ENCODE data around the gene ZFP62.
"Not testable (repeated sequence)": the region's sequence is repeated elsewhere in the genome, so short reads cannot be mapped to it uniquely, and the experiment has no call there.

ZFP62 gene

GRCh38 chr5:180828756-180829531 is 32.1 kb downstream of the ZFP62 start:
- DNase-seq, result not testable (repeated sequence)

GRCh38 chr5:180827374-180827773 is 33.7 kb downstream of the ZFP62 start:
- not testable (repeated sequence) for DNase-seq

- no peak for DNase-seq
Measured at GRCh38 chr5:180825768-180826525, 35.1 kb downstream of the ZFP62 start.

GRCh38 chr5:180824630-180825476 is 36.2 kb downstream of the ZFP62 start:
- no peak for DNase-seq

- no peak for DNase-seq
Measured at GRCh38 chr5:180823940-180824629, 37.0 kb downstream of the ZFP62 start.

GRCh38 chr5:180823346-180823745 is 37.7 kb downstream of the ZFP62 start:
- no peak for DNase-seq

GRCh38 chr5:180821538-180821937 is 39.5 kb downstream of the ZFP62 start:
- DNase-seq, result no peak

- no peak for DNase-seq
Measured at GRCh38 chr5:180820788-180821321, 40.2 kb downstream of the ZFP62 start.

- DNase-seq, result no peak
Measured at GRCh38 chr5:180818677-180819341, 42.3 kb downstream of the ZFP62 start.

GRCh38 chr5:180817893-180818674 is 43.0 kb downstream of the ZFP62 start:
- DNase-seq, result no peak

GRCh38 chr5:180816608-180817534 is 44.2 kb downstream of the ZFP62 start:
- DNase-seq, result no peak

GRCh38 chr5:180815293-180815917 is 45.7 kb downstream of the ZFP62 start:
- no peak for DNase-seq

- no peak for DNase-seq
Measured at GRCh38 chr5:180813420-180813819, 47.7 kb downstream of the ZFP62 start.

- DNase-seq, result no peak
Measured at GRCh38 chr5:180811623-180812124, 49.4 kb downstream of the ZFP62 start.

GRCh38 chr5:180810959-180811622 is 50.0 kb downstream of the ZFP62 start:
- DNase-seq, result no peak

- DNase-seq, result peak; percentile 97
Measured at GRCh38 chr5:180810210-180810958, 50.7 kb downstream of the ZFP62 start.

- peak; percentile 95 for DNase-seq
Measured at GRCh38 chr5:180809403-180810209, 51.5 kb downstream of the ZFP62 start.

Data from central memory CD4-positive, alpha-beta T cell (primary cell).